Endothelial cell of umbilical vein (primary cell): ENCODE data around the gene PSMB5. TPM values are rescaled to one million over a fixed set of nuclear protein-coding genes. Genes with fewer than 3 reads are reported as not detected.

Experiments used
- BruUV-seq: library from RNA; stranded (reverse); fragments of 400-500 nt; replicated peaks from 2 replicates; lab custom pipeline; 2021; lab: Mats Ljungman, UMichigan
- CTCF ChIA-PET: fragments of 300-600, 350-600 bp; sonication (Branson Sonifier 250); formaldehyde crosslinking; loops from one replicate; lab custom pipeline; 2021; ENCODE audit warnings: antibody characterized with exemption, inconsistent platforms; lab: Charles Lee
- POLR2A ChIA-PET: fragments of 300-600, 350-600 bp; sonication (Branson Sonifier 250); formaldehyde crosslinking; loops from one replicate; lab custom pipeline; 2021; ENCODE audit warnings: antibody characterized with exemption, inconsistent platforms; lab: Charles Lee
- DNase-seq: peaks from one replicate; pipeline ENCODE4 v3.0.0-alpha.2; 2011; ENCODE audit warnings: low read depth, low spot score
- FAIRE-seq: peaks from 2 replicates; lab custom pipeline; 2011; peaks lifted over from hg19 to GRCh38; lab: Jason Lieb, UNC
- H2AFZ ChIP-seq: 2 replicates; pipeline ENCODE4 v1.6.0; 2012; ENCODE audit warnings: low read depth, low read length, control low read depth, inconsistent platforms
- H3K27ac ChIP-seq: 2 replicates; pipeline ENCODE4 v1.5.1; 2011; ENCODE audit warnings: low read depth, mild to moderate bottlenecking, control low read depth, low read length, moderate library complexity; ENCODE audit not compliant: insufficient read depth
- H3K27me3 ChIP-seq, 2 experiments: 2 replicates each; pipeline versions ENCODE4 v1.6.0 to v1.6.1; 2011; ENCODE audit warnings: low read length in 2 of 2, mixed read lengths in 1 of 2; ENCODE audit not compliant: control insufficient read depth in 2 of 2, insufficient read depth in 2 of 2
- H3K36me3 ChIP-seq, 2 experiments: 2 replicates in 1 of 2; 3 replicates in 1 of 2; pipeline ENCODE4 v1.5.1; 2011; ENCODE audit warnings: low read length in 2 of 2, mild to moderate bottlenecking in 1 of 2, moderate library complexity in 1 of 2; ENCODE audit not compliant: control insufficient read depth in 2 of 2, insufficient read depth in 2 of 2; ENCODE audit errors: extremely low read depth in 1 of 2
- H3K4me1 ChIP-seq: 3 replicates; pipeline ENCODE4 v1.5.1; 2011; ENCODE audit warnings: mild to moderate bottlenecking, low read length; ENCODE audit not compliant: control insufficient read depth, insufficient read depth; ENCODE audit errors: extremely low read depth
- H3K4me2 ChIP-seq: 2 replicates; pipeline ENCODE4 v1.6.1; 2011; ENCODE audit warnings: low read length, control low read depth, mixed read lengths; ENCODE audit not compliant: insufficient read depth
- H3K4me3 ChIP-seq, 3 experiments: fragments of 200-600 bp in 1 of 3; sonication (generic), shearing (Covaris generic) in 1 of 3; replicated peaks in 1 of 3; 2 replicates each; pipeline ENCODE4 v1.5.1; 2011 to 2016; ENCODE audit warnings: control low read depth in 3 of 3, low read length in 3 of 3, mild to moderate bottlenecking in 2 of 3, inconsistent platforms in 1 of 3, low read depth in 1 of 3, moderate library complexity in 1 of 3; ENCODE audit not compliant: insufficient read depth in 1 of 3
- H3K79me2 ChIP-seq: 2 replicates; pipeline ENCODE4 v1.6.0; 2012; ENCODE audit warnings: low read length, inconsistent platforms; ENCODE audit not compliant: control insufficient read depth, insufficient read depth
- H3K9ac ChIP-seq: replicated peaks from 2 replicates; pipeline ENCODE3; 2011; ENCODE audit warnings: low read length, control low read depth; ENCODE audit not compliant: insufficient read depth; ENCODE audit errors: extremely low read depth
- H3K9me1 ChIP-seq: replicated peaks from 3 replicates; pipeline ENCODE4 v1.6.0; 2011; ENCODE audit warnings: mild to moderate bottlenecking, low read length; ENCODE audit not compliant: control insufficient read depth, insufficient read depth; ENCODE audit errors: extremely low read depth
- H3K9me3 ChIP-seq: replicated peaks from 2 replicates; pipeline ENCODE4 v1.5.1; 2012; ENCODE audit warnings: low read length, inconsistent platforms; ENCODE audit not compliant: control insufficient read depth, insufficient read depth
- H4K20me1 ChIP-seq: replicated peaks from 2 replicates; pipeline ENCODE3; 2011; ENCODE audit warnings: mild to moderate bottlenecking, low read length; ENCODE audit not compliant: control insufficient read depth, insufficient read depth; ENCODE audit errors: extremely low read depth
- CTCF ChIP-seq, 2 donors: IDR thresholded peaks; 1 replicate in 1 of 2; 2 replicates in 1 of 2; pipeline ENCODE4 v1.5.1; 2011; ENCODE audit warnings: low read length in 2 of 2, mild to moderate bottlenecking in 2 of 2, moderate library complexity in 2 of 2, control low read depth in 1 of 2, inconsistent platforms in 1 of 2, low read depth in 1 of 2; ENCODE audit not compliant: insufficient read depth in 1 of 2; ENCODE audit errors: extremely low read depth in 1 of 2
- EZH2 ChIP-seq: IDR thresholded peaks from 2 replicates; pipeline ENCODE4 v1.6.1; 2012; ENCODE audit warnings: borderline replicate concordance, low read depth, mild to moderate bottlenecking, moderate library complexity, low read length, inconsistent platforms; ENCODE audit not compliant: severe bottlenecking
- FOS ChIP-seq: IDR thresholded peaks from 2 replicates; pipeline ENCODE4 v1.6.1; 2011; ENCODE audit warnings: mild to moderate bottlenecking, low read length, moderate library complexity, borderline replicate concordance; ENCODE audit not compliant: insufficient read depth
- GATA2 ChIP-seq: IDR thresholded peaks from 2 replicates; pipeline ENCODE4 v1.7.0; 2011; ENCODE audit warnings: low read depth, mild to moderate bottlenecking, moderate library complexity, mixed read lengths, low read length; ENCODE audit not compliant: insufficient read length, insufficient read depth
- JUN ChIP-seq: IDR thresholded peaks from 2 replicates; pipeline ENCODE4 v1.6.1; 2011; ENCODE audit warnings: borderline replicate concordance, low read depth; ENCODE audit not compliant: insufficient read length, insufficient read depth
- MAX ChIP-seq: IDR thresholded peaks from 2 replicates; pipeline ENCODE4 v1.6.1; 2011; ENCODE audit not compliant: insufficient read depth, insufficient read length
- MYC ChIP-seq: IDR thresholded peaks from one replicate; pipeline ENCODE4 v1.6.1; 2011; ENCODE audit warnings: mild to moderate bottlenecking, low read depth, low read length
- POLR2A ChIP-seq: IDR thresholded peaks from 2 replicates; pipeline ENCODE4 v1.6.1; 2012; ENCODE audit warnings: low read depth, mild to moderate bottlenecking, control low read depth, low read length
- POLR2AphosphoS5 ChIP-seq: IDR thresholded peaks from 2 replicates; pipeline ENCODE4 v1.6.1; 2012; ENCODE audit warnings: low read depth, mild to moderate bottlenecking, control low read depth, low read length, moderate library complexity; ENCODE audit not compliant: insufficient read depth
- dilution Hi-C: fragments of 300-500 bp; cut with MboI; formaldehyde crosslinking; loops from one replicate; pipeline ENCODE4 v1.15.0; 2019; ENCODE audit warnings: low sequenced_read_pairs; ENCODE audit not compliant: extremely low pct_ligation_motif_present
- intact Hi-C: fragments of 100-400 bp; cut with micrococcal nuclease; formaldehyde crosslinking; loops from one replicate; pipeline ENCODE4 v1.10.0; 2022
- polyA plus RNA-seq, 4 experiments: library from polyadenylated mRNA; depleted of rRNA in 3 of 4; stranded (reverse) in 3 of 4; unstranded in 1 of 4; fragments of >200 nt; gene quantifications; 2 replicates each; pipeline versions ENCODE4 v1.2.1 to v1.2.3, GENCODE V29; 2011 to 2012; ENCODE audit warnings: missing spikeins in 1 of 4
- total RNA-seq: library from RNA; stranded (reverse); gene quantifications from 2 replicates; pipeline ENCODE4 v1.2.3, GENCODE V29; 2021

The PSMB5 gene
- total and polyA plus RNA-seq, 2 donors (not counting 3 experiments of a cell fraction or from before 2014, with no cell fraction given), result 236 to 464 TPM

GRCh38 chr14:22997676-22998323 lies 36.9 kb downstream of the PSMB5 start:
- no peaks in the 10 kb centered on the region for H3K36me3 ChIP-seq
- H3K9me1 ChIP-seq, result no peaks in the 10 kb centered on the region
- no peak for DNase-seq
- no peak overlapping the region for H2AFZ ChIP-seq
- H3K9me3 ChIP-seq, result no peaks in the 10 kb centered on the region
- no peaks in the 10 kb centered on the region for H3K27me3 ChIP-seq
- intact Hi-C loops (no loop called here), dilution Hi-C loops (no loop called here)
- no peaks in the 10 kb centered on the region for H4K20me1 ChIP-seq
- no peak overlapping the region for H3K9ac ChIP-seq
- peaks cover 4% of the 10 kb centered on the region for H3K4me1 ChIP-seq
- no peak overlapping the region for H3K27ac ChIP-seq
- FAIRE-seq, result no peak
- ChIA-PET CTCF (interaction anchor here (0.5 to 5.2 kb wide), 4 partner anchors 9 to 64 kb away, joined by 4 to 148 read pairs (median 6); no protein-coding TSS in a partner anchor), POLR2A (no interaction called here)
- no TSS peak for BruUV-seq
- H3K4me2 ChIP-seq, result no peak overlapping the region
- no peak overlapping the region for H3K4me3 ChIP-seq
- no peaks in the 10 kb centered on the region for H3K79me2 ChIP-seq
- TF ChIP-seq FOS (no peak), EZH2 (no peak), JUN (no peak)

- no TSS peak for BruUV-seq
- DNase-seq (no peak), FAIRE-seq (no peak)
- no peaks in the 10 kb centered on the region for H3K9me3 ChIP-seq
- CTCF ChIA-PET, result interaction anchor here (0.6 to 17.1 kb wide), 10 partner anchors 11 to 124 kb away, joined by 3 to 1071 read pairs (median 10); partner anchors contain the start of genes CDH24 and PSMB11
- no peak for TF ChIP-seq POLR2AphosphoS5
- no peak for TF ChIP-seq MAX
- no peak for TF ChIP-seq CTCF (IDR thresholded peaks at IDR 0.05; ENCODE audit: extremely low read depth in 1 of 2, insufficient read depth in 1 of 2, low read depth in 1 of 2, low read length in 2 of 2)
- TF ChIP-seq FOS, result no peak
- no peak for TF ChIP-seq MYC
- TF ChIP-seq JUN, result no peak
- no peak for TF ChIP-seq EZH2
- TF ChIP-seq GATA2, result no peak
- no peak for TF ChIP-seq POLR2A
- H3K79me2 ChIP-seq, result no peaks in the 10 kb centered on the region
- no peaks in the 10 kb centered on the region for H4K20me1 ChIP-seq
- no peak overlapping the region for H3K9ac ChIP-seq
- POLR2A ChIA-PET, result no interaction called here
- H3K9me1 ChIP-seq, result no peaks in the 10 kb centered on the region
- H3K4me1 ChIP-seq, result peaks cover 4% of the 10 kb centered on the region
- intact Hi-C loops, result no loop called here
- no peak overlapping the region for H3K4me3 ChIP-seq
- no peak overlapping the region for H3K27ac ChIP-seq
- H3K4me2 ChIP-seq, result no peak overlapping the region
- dilution Hi-C loops, result no loop called here
- no peaks in the 10 kb centered on the region for H3K36me3 ChIP-seq
- no peak overlapping the region for H2AFZ ChIP-seq
- no peaks in the 10 kb centered on the region for H3K27me3 ChIP-seq
These were observed 37.7 kb downstream of the PSMB5 start for GRCh38 chr14:22996768-22997654.
